ENCODE results near the gene NEK5. TPM values are rescaled to one million over a fixed set of nuclear protein-coding genes. Genes with fewer than 3 reads are reported as not detected.
A peak's percentile ranks its signal among the peaks of the same experiment; 100 is the strongest.
"Not testable (repeated sequence)": the region's sequence is repeated elsewhere in the genome, so short reads cannot be mapped to it uniquely, and the experiment has no call there.

The NEK5 gene
- total RNA-seq, 1 experiment from 2014 or later: 0.07 TPM

DNA sequence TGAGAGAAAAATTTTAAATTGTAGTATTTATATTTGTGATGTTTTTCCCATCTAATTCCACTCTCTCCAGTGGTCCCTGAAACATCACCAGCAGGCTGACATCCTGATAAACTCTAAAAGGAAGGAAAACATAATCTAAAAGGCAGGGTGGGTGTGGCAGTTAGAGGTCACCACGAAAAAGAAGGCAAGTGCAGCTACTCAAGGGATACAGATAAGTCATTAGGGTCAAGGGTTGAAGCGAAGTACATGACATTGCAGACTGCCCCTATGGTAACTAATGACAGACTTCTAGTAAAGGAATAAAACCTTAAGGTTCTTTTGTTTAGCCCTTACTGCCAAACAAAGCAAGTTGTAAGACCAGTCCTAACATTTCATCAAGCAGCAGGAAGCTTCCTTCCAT lies 36.5 kb upstream of the NEK5 start:
- Histone ChIP-seq H3F3A (ENCODE audit: low read length, unreplicated experiment) (no peaks in the 10 kb centered on the region), H4K20me1 (ENCODE audit: low read length) (no peaks in the 10 kb centered on the region), H3K4me3 (ENCODE audit: low read length) (no peak overlapping the region), H3K27ac (ENCODE audit: low read length) (no peak overlapping the region), H2AFZ (ENCODE audit: low read length) (no peak overlapping the region), H3K9ac (ENCODE audit: low read length) (no peak overlapping the region), H3K79me2 (ENCODE audit: low read length) (no peaks in the 10 kb centered on the region), H3K36me3 (ENCODE audit: low read depth, low read length) (peaks cover 3% of the 10 kb centered on the region), H3K4me2 (ENCODE audit: low read length) (no peak overlapping the region), H3K27me3 (ENCODE audit: low read length) (no peaks in the 10 kb centered on the region), H3K9me2 (replicated peaks; ENCODE audit: low read length) (no peaks in the 10 kb centered on the region), H3K4me1 (ENCODE audit: insufficient read depth, low read length) (peaks cover 16% of the 10 kb centered on the region), H3K9me3 (ENCODE audit: low read length) (no peaks in the 10 kb centered on the region)
- POLR2A ChIA-PET (ENCODE audit: unreplicated experiment): no interaction called here
- TF ChIP-seq EZH2 (IDR thresholded peaks at IDR 0.05; ENCODE audit: low read length, unreplicated experiment) (no peak), EZH2phosphoT487 (IDR thresholded peaks at IDR 0.05; ENCODE audit: borderline replicate concordance, low read length) (no peak)
- CTCF ChIA-PET: no interaction called here
- DNase-seq (no peak), ATAC-seq (no peak)
- intact Hi-C loops (cut with micrococcal nuclease): no loop called here
- no TSS peak for BruUV-seq (replicated peaks)

GRCh38 chr13:52164989-52165388 lies 36.1 kb upstream of the NEK5 start:
- Histone ChIP-seq H3K4me3 (ENCODE audit: low read length) (no peak overlapping the region), H4K20me1 (ENCODE audit: low read length) (no peaks in the 10 kb centered on the region), H3K36me3 (ENCODE audit: low read depth, low read length) (peaks cover 3% of the 10 kb centered on the region), H3K9me2 (replicated peaks; ENCODE audit: low read length) (no peaks in the 10 kb centered on the region), H2AFZ (ENCODE audit: low read length) (no peak overlapping the region), H3K79me2 (ENCODE audit: low read length) (no peaks in the 10 kb centered on the region), H3K27me3 (ENCODE audit: low read length) (no peaks in the 10 kb centered on the region), H3K9ac (ENCODE audit: low read length) (no peak overlapping the region), H3K27ac (ENCODE audit: low read length) (no peak overlapping the region), H3K9me3 (ENCODE audit: low read length) (no peaks in the 10 kb centered on the region), H3K4me1 (ENCODE audit: insufficient read depth, low read length) (peaks cover 16% of the 10 kb centered on the region), H3K4me2 (ENCODE audit: low read length) (no peak overlapping the region), H3F3A (ENCODE audit: low read length, unreplicated experiment) (no peaks in the 10 kb centered on the region)
- ATAC-seq (no peak), DNase-seq (no peak)
- ChIA-PET POLR2A (ENCODE audit: unreplicated experiment) (no interaction called here), CTCF (no interaction called here)
- BruUV-seq (replicated peaks): no TSS peak
- TF ChIP-seq, protein P1, sequence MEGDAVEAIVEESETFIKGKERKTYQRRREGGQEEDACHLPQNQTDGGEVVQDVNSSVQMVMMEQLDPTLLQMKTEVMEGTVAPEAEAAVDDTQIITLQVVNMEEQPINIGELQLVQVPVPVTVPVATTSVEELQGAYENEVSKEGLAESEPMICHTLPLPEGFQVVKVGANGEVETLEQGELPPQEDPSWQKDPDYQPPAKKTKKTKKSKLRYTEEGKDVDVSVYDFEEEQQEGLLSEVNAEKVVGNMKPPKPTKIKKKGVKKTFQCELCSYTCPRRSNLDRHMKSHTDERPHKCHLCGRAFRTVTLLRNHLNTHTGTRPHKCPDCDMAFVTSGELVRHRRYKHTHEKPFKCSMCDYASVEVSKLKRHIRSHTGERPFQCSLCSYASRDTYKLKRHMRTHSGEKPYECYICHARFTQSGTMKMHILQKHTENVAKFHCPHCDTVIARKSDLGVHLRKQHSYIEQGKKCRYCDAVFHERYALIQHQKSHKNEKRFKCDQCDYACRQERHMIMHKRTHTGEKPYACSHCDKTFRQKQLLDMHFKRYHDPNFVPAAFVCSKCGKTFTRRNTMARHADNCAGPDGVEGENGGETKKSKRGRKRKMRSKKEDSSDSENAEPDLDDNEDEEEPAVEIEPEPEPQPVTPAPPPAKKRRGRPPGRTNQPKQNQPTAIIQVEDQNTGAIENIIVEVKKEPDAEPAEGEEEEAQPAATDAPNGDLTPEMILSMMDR (conservative IDR thresholded peaks at IDR 0.05; ENCODE audit: low read depth, low read length): no peak
- no peak for TF ChIP-seq EZH2phosphoT487 (IDR thresholded peaks at IDR 0.05; ENCODE audit: borderline replicate concordance, low read length)
- no peak for TF ChIP-seq EZH2 (IDR thresholded peaks at IDR 0.05; ENCODE audit: low read length, unreplicated experiment)
- intact Hi-C loops (cut with micrococcal nuclease): no loop called here

- H3K9me3 ChIP-seq (ENCODE audit: low read length); H4K20me1 ChIP-seq (ENCODE audit: low read length); H3K27me3 ChIP-seq (ENCODE audit: low read length); intact Hi-C loops (cut with micrococcal nuclease); ATAC-seq; H3K9me2 ChIP-seq (replicated peaks; ENCODE audit: low read length); H3F3A ChIP-seq (ENCODE audit: low read length, unreplicated experiment); H3K4me2 ChIP-seq (ENCODE audit: low read length); H3K27ac ChIP-seq (ENCODE audit: low read length); BruUV-seq (replicated peaks); H3K9ac ChIP-seq (ENCODE audit: low read length); H2AFZ ChIP-seq (ENCODE audit: low read length); H3K79me2 ChIP-seq (ENCODE audit: low read length); POLR2A ChIA-PET (ENCODE audit: unreplicated experiment); H3K36me3 ChIP-seq (ENCODE audit: low read depth, low read length); H3K4me3 ChIP-seq (ENCODE audit: low read length); CTCF ChIA-PET: not testable (repeated sequence)
- DNase-seq: peak; percentile 19
- peaks cover 16% of the 10 kb centered on the region for H3K4me1 ChIP-seq (ENCODE audit: insufficient read depth, low read length)
Observed at GRCh38 chr13:52163878-52164277, 35.0 kb upstream of the NEK5 start.
